Measurements from ENCODE around the gene KRT17. TPM values are rescaled to one million over a fixed set of nuclear protein-coding genes. Genes with fewer than 3 reads are reported as not detected.

KRT17 gene
- total RNA-seq, 4 donors from 2014 or later: 0.58 to 5.6 (median 1.2) TPM; not detected in 1

GRCh38 chr17:41602524-41602923, 21.9 kb downstream of the KRT17 start:
- Histone ChIP-seq H3K9me3 (peaks cover 0 to 19% (median 7%) of the 10 kb centered on the region in 4 donors), H3K4me1 (no peaks in the 10 kb centered on the region), H3K27me3 (peaks cover 0 to 6% (median 0%) of the 10 kb centered on the region in 4 donors), H3K4me3 (no peak overlapping the region), H3K27ac (replicated peaks in 1 of 4) (no peak overlapping the region), H3K36me3 (no peaks in the 10 kb centered on the region)
- WGBS: 87% methylated on average over 2 of the region's 2 CpGs
- intact Hi-C loops (cut with DNase I): no loop called here
- TF ChIP-seq POLR2AphosphoS5 (IDR thresholded peaks at IDR 0.05) (no peak), EP300 (IDR thresholded peaks at IDR 0.05) (no peak), POLR2A (IDR thresholded peaks at IDR 0.05; ENCODE audit: low read depth) (no peak)
- TF ChIP-seq, protein P1, sequence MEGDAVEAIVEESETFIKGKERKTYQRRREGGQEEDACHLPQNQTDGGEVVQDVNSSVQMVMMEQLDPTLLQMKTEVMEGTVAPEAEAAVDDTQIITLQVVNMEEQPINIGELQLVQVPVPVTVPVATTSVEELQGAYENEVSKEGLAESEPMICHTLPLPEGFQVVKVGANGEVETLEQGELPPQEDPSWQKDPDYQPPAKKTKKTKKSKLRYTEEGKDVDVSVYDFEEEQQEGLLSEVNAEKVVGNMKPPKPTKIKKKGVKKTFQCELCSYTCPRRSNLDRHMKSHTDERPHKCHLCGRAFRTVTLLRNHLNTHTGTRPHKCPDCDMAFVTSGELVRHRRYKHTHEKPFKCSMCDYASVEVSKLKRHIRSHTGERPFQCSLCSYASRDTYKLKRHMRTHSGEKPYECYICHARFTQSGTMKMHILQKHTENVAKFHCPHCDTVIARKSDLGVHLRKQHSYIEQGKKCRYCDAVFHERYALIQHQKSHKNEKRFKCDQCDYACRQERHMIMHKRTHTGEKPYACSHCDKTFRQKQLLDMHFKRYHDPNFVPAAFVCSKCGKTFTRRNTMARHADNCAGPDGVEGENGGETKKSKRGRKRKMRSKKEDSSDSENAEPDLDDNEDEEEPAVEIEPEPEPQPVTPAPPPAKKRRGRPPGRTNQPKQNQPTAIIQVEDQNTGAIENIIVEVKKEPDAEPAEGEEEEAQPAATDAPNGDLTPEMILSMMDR (IDR thresholded peaks at IDR 0.05): no peak
- DNase-seq (ENCODE audit: extremely low spot score): no peak

DNA sequence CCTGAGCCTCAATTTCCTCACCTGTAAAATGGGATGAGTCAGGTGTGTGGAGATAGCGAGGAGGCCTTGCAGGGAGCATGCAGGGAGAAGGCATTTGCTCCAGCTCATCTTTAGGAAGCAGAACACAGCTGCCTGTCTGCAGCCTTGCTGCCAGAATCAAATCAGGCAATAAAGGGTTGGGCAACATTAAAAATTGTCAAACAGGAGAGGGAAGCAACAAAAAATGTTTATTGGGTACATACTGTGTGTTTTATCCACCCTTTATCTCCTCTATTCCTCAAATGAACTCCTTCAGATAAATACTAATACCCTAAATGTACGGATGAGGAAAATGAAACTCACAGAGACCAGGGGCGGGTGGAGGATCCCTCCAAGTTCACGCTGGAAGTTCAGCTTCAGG, 24.1 kb downstream of the KRT17 start:
- Histone ChIP-seq H3K4me3 (no peak overlapping the region), H3K27me3 (peaks cover 0 to under 1% (median 0%) of the 10 kb centered on the region in 4 donors), H3K4me1 (no peaks in the 10 kb centered on the region), H3K27ac (replicated peaks in 1 of 4) (no peak overlapping the region), H3K9me3 (no peaks in the 10 kb centered on the region), H3K36me3 (no peaks in the 10 kb centered on the region)
- TF ChIP-seq, protein P1 (IDR thresholded peaks at IDR 0.05): no peak
- TF ChIP-seq EP300 (IDR thresholded peaks at IDR 0.05) (no peak), POLR2A (IDR thresholded peaks at IDR 0.05; ENCODE audit: low read depth) (no peak), POLR2AphosphoS5 (IDR thresholded peaks at IDR 0.05) (no peak)
- intact Hi-C loops (cut with DNase I): no loop called here
- no peak for DNase-seq (ENCODE audit: extremely low spot score)
- WGBS: 65% methylated on average over 4 of the region's 4 CpGs

- H3K36me3 ChIP-seq: no peaks in the 10 kb centered on the region
- H3K9me3 ChIP-seq: no peaks in the 10 kb centered on the region
- no peaks in the 10 kb centered on the region for H3K27me3 ChIP-seq
- 100% methylated on average over 1 of the region's 1 CpG for WGBS
- no peak for DNase-seq (ENCODE audit: extremely low spot score)
- no peak overlapping the region for H3K4me3 ChIP-seq
- H3K27ac ChIP-seq (replicated peaks in 1 of 4): no peak overlapping the region
- intact Hi-C loops (cut with DNase I): no loop called here
- TF ChIP-seq POLR2AphosphoS5 (IDR thresholded peaks at IDR 0.05): no peak
- TF ChIP-seq POLR2A (IDR thresholded peaks at IDR 0.05; ENCODE audit: low read depth): no peak
- TF ChIP-seq, protein P1 (IDR thresholded peaks at IDR 0.05): no peak
- TF ChIP-seq EP300 (IDR thresholded peaks at IDR 0.05): no peak
- no peaks in the 10 kb centered on the region for H3K4me1 ChIP-seq
Measured at GRCh38 chr17:41599680-41600079, 24.7 kb downstream of the KRT17 start.

DNA sequence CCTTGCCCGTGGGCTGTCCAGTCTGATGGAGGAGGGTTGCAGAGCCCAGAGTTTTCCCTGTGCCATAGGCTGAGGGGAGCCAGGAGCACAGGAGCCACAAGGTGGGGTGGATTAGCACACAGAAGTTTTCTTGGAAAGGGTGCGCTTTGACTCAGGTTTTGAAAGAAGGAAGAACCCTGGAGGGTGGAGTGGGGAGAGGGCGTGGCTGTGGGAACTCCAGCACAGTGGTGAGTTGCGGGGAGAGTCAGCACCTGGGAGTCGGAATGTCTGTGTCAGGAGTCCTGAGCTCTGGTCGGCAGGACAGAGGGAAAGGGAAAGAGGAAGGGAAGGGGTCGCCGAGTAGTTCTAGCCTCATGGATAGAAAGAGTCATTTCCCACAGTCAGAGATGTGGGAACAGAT, 28.8 kb downstream of the KRT17 start:
- no peak overlapping the region for H3K27ac ChIP-seq (replicated peaks in 1 of 4)
- no peaks in the 10 kb centered on the region for H3K9me3 ChIP-seq
- no peaks in the 10 kb centered on the region for H3K36me3 ChIP-seq
- no peaks in the 10 kb centered on the region for H3K4me1 ChIP-seq
- TF ChIP-seq EP300 (IDR thresholded peaks at IDR 0.05) (no peak), POLR2AphosphoS5 (IDR thresholded peaks at IDR 0.05) (no peak), POLR2A (IDR thresholded peaks at IDR 0.05; ENCODE audit: low read depth) (no peak)
- TF ChIP-seq, protein P1 (IDR thresholded peaks at IDR 0.05): no peak
- no peak for DNase-seq (ENCODE audit: extremely low spot score)
- no peak overlapping the region for H3K4me3 ChIP-seq
- 72% methylated on average over 8 of the region's 8 CpGs for WGBS
- intact Hi-C loops (cut with DNase I): no loop called here
- H3K27me3 ChIP-seq: peaks cover 0 to 13% (median 0%) of the 10 kb centered on the region in 4 donors

DNA sequence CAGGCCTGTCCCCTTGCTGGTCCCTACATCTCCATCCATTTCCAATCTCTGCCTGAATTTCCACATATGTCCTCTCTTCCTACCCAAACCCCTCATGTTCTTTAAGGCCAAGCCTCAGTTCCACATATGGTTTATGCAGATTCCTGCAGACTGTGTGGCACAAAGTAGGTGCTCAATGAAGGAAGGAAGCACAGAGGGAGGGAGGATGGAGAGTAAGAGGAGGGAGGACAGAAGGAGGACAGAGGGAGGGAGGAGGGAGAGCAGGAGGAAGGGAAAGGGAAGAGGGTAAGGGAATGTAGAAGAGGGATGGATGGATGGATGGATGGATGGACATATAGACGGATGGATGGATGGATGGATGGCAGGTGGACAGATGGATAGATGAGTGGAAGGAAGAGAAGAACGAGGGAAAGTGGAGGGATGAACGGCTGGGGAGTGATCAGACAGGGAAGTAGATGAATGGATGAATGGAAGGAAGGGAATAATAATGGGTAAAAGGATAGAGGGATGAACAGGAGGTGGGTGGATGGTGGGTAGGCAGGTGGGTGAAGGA, 29.9 kb downstream of the KRT17 start:
- H3K27me3 ChIP-seq: peaks cover 0 to 18% (median 0%) of the 10 kb centered on the region in 4 donors
- 79% methylated on average over 3 of the region's 3 CpGs for WGBS
- H3K4me3 ChIP-seq: no peak overlapping the region
- no peaks in the 10 kb centered on the region for H3K4me1 ChIP-seq
- intact Hi-C loops (cut with DNase I): no loop called here
- TF ChIP-seq EP300 (IDR thresholded peaks at IDR 0.05) (no peak), POLR2AphosphoS5 (IDR thresholded peaks at IDR 0.05) (no peak), POLR2A (IDR thresholded peaks at IDR 0.05; ENCODE audit: low read depth) (no peak)
- TF ChIP-seq, protein P1 (IDR thresholded peaks at IDR 0.05): no peak
- H3K36me3 ChIP-seq: no peaks in the 10 kb centered on the region
- no peaks in the 10 kb centered on the region for H3K9me3 ChIP-seq
- H3K27ac ChIP-seq (replicated peaks in 1 of 4): no peak overlapping the region
- DNase-seq (ENCODE audit: extremely low spot score): no peak
